ENCODE data around the gene CCDC85C. TPM values are rescaled to one million over a fixed set of nuclear protein-coding genes. Genes with fewer than 3 reads are reported as not detected.

The CCDC85C gene
- polyA plus RNA-seq, 1 of the 3 experiments (the other 2 are of a cell fraction), result 9.6 TPM

DNA sequence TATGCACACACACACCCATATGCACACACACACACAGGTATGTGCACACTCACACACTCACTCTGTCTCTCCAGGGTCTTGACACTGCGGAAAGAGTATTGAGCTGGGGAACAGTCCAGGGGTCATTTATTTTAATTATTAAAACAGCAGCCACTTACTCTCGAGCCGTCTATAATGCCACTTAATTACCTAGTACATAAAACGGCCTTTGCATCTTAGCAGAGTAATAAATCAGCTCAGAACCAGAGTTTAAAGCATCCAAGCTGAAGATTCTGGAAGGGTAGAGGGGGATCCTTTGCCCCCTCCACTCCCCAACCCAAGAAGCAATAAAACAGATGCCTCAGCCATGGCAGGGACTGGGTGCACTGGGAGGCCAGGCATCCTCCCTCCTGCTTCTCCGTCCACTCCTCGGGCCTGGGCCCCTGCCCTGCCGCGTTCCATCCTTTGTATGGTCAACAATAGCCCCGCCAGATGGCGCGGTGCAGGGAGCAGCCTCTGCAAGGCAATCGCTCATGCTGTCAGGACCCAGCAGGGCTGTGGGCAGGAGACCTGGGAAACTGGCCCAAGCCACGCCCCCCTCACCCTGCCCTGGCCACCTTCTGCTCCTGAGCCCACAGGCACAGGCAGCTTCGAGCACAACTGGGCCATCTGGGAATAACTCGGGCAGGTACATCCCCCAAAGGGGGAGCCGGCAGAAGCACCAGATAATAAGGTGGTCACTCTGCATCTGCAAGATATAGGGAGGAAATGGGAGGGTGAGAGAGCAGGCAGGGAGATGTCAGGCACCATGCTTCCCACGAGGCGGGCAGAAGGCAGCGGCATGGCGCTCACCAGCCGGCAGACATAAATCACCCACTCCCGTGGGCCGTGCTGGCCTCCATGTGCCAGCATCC is 40.9 kb downstream of the CCDC85C start (continued):
- TF ChIP-seq EZH2phosphoT487 (IDR thresholded peaks at IDR 0.05; ENCODE audit: borderline replicate concordance, low read depth) (no peak), TEAD4 (IDR thresholded peaks at IDR 0.05; ENCODE audit: borderline replicate concordance, insufficient read depth) (no peak), NRF1 (IDR thresholded peaks at IDR 0.05; ENCODE audit: low read depth, low read length) (no peak), CTCF (IDR thresholded peaks at IDR 0.05) (peak; percentile 64), CHD2 (IDR thresholded peaks at IDR 0.05; ENCODE audit: low read length, partially characterized antibody) (no peak), MEF2A (IDR thresholded peaks at IDR 0.05; ENCODE audit: borderline replicate concordance, low read depth) (no peak), MXI1 (IDR thresholded peaks at IDR 0.05; ENCODE audit: low read depth, low read length) (peak; percentile 87), POLR2AphosphoS5 (IDR thresholded peaks at IDR 0.05; ENCODE audit: low read depth, low read length) (no peak), RXRA (IDR thresholded peaks at IDR 0.05; ENCODE audit: borderline replicate concordance, low read depth) (no peak)
- TF ChIP-seq, protein P1, sequence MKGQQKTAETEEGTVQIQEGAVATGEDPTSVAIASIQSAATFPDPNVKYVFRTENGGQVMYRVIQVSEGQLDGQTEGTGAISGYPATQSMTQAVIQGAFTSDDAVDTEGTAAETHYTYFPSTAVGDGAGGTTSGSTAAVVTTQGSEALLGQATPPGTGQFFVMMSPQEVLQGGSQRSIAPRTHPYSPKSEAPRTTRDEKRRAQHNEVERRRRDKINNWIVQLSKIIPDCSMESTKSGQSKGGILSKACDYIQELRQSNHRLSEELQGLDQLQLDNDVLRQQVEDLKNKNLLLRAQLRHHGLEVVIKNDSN (IDR thresholded peaks at IDR 0.05; ENCODE audit: borderline replicate concordance, low read depth), result no peak

DNA sequence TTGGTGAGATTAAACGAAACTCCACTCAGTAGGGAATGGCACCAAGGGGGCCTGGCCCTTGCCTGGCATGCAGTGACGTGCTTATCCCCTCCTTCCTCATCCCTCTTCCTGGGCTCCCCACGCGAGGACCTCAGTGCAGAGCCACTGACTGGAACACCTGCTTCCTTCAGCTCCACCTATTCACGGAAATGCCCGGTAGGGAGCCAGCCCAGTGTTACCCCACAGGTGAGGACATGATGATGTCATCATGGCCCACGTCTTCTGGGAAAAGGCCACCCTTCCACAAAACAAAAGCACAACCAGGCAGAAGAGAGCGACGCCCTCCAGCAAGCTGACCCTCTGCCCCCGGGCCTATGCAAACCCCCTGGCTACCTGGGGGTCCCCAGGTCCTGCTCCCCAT is 42.1 kb downstream of the CCDC85C start:
- H3K9me3 ChIP-seq, result no peaks in the 10 kb centered on the region
- peaks cover 64% of the 10 kb centered on the region for H4K20me1 ChIP-seq (ENCODE audit: insufficient read depth)
- H3K9ac ChIP-seq, result no peak overlapping the region
- H3K4me1 ChIP-seq (ENCODE audit: control insufficient read depth in 1 of 2, insufficient read depth in 2 of 2, low read depth in 1 of 2, low read length in 1 of 2), result peaks cover 36 to 86% of the 10 kb centered on the region in 2 experiments
- ChIA-PET POLR2A (interaction anchor here (0.8 to 2.9 kb wide), 5 partner anchors 10 to 44 kb away, joined by 3 to 11 read pairs (median 5); no protein-coding TSS in a partner anchor), CTCF (interaction anchor here (0.6 to 5.2 kb wide), 14 partner anchors 11 to 68 kb away, joined by 3 to 37 read pairs (median 9); partner anchors contain the start of gene CCDC85C)
- no peak for TF ChIP-seq FOSL2 (IDR thresholded peaks at IDR 0.05; ENCODE audit: borderline replicate concordance, low read depth)
- TF ChIP-seq PBX3 (IDR thresholded peaks at IDR 0.05), result no peak
- no peak for TF ChIP-seq SMC3 (IDR thresholded peaks at IDR 0.05; ENCODE audit: low read depth, low read length)
- TF ChIP-seq TAF1 (IDR thresholded peaks at IDR 0.05; ENCODE audit: borderline replicate concordance, low read depth, low read length), result no peak
- no peak for TF ChIP-seq RAD21 (IDR thresholded peaks at IDR 0.05; ENCODE audit: low read length)
- TF ChIP-seq CTCF (IDR thresholded peaks at IDR 0.05), result no peak
- TF ChIP-seq EZH2phosphoT487 (IDR thresholded peaks at IDR 0.05; ENCODE audit: borderline replicate concordance, low read depth), result no peak
- no peak for TF ChIP-seq TEAD4 (IDR thresholded peaks at IDR 0.05; ENCODE audit: borderline replicate concordance, insufficient read depth)
- TF ChIP-seq ELF1 (IDR thresholded peaks at IDR 0.05), result no peak
- TF ChIP-seq YY1 (IDR thresholded peaks at IDR 0.05; ENCODE audit: low read depth), result no peak
- no peak for TF ChIP-seq MAX (IDR thresholded peaks at IDR 0.05; ENCODE audit: low read depth)
- TF ChIP-seq SIN3A (IDR thresholded peaks at IDR 0.05; ENCODE audit: borderline replicate concordance, low read depth, low read length), result no peak
- no peak for TF ChIP-seq EP300 (IDR thresholded peaks at IDR 0.05; ENCODE audit: borderline replicate concordance in 1 of 2, low read depth in 1 of 2, low read length in 1 of 2)
- TF ChIP-seq FOXJ3 (CRISPR knock-in tag; IDR thresholded peaks at IDR 0.05), result no peak
- no peak for TF ChIP-seq GABPA (IDR thresholded peaks at IDR 0.05; ENCODE audit: low read depth)
- H3K9me2 ChIP-seq, result no peaks in the 10 kb centered on the region
- no peaks in the 10 kb centered on the region for H3K27me3 ChIP-seq (ENCODE audit: insufficient read depth)
- peaks cover 94% of the 10 kb centered on the region for H3K79me2 ChIP-seq (ENCODE audit: insufficient read depth)
- peak overlapping the region in 1 of 2 experiments; percentile 99; a peak in 2 of 4 replicates for H3K27ac ChIP-seq (ENCODE audit: low read depth in 2 of 2, low read length in 1 of 2)
- 91% methylated on average over 10 of the region's 10 CpGs for WGBS (ENCODE audit: low lambda C conversion rate)
- H3K4me2 ChIP-seq, result no peak overlapping the region
- no peaks in the 10 kb centered on the region for H3K36me3 ChIP-seq (replicated peaks in 1 of 2; ENCODE audit: control insufficient read depth in 1 of 2, insufficient read depth in 2 of 2, low read length in 1 of 2)
- peaks cover 9% of the 10 kb centered on the region for H3F3A ChIP-seq (replicated peaks; ENCODE audit: insufficient read depth)
- no peak for DNase-seq
- no peak overlapping the region for H2AFZ ChIP-seq (ENCODE audit: low read depth)
- no peak overlapping the region for H3K4me3 ChIP-seq (ENCODE audit: low read depth in 2 of 2, low read length in 1 of 2)
